Stomach smooth muscle (tissue), 2 donors: ENCODE measurements around the gene ATL2.
A peak's percentile ranks its signal among the peaks of the same experiment; 100 is the strongest.

ENCODE experiments used
- H3K27ac ChIP-seq: one replicate; pipeline ENCODE4 v1.7.0; 2013; ENCODE audit warnings: mild to moderate bottlenecking, low read length, inconsistent platforms
- H3K27me3 ChIP-seq, 2 donors: one replicate each; pipeline ENCODE4 v1.7.0; 2013; ENCODE audit warnings: low read length in 2 of 2; ENCODE audit not compliant: insufficient read depth in 2 of 2, control insufficient read depth in 1 of 2
- H3K36me3 ChIP-seq, 2 donors: one replicate each; pipeline ENCODE4 v1.7.0; 2013; ENCODE audit warnings: low read length in 2 of 2; ENCODE audit not compliant: control insufficient read depth in 2 of 2, insufficient read depth in 2 of 2
- H3K4me1 ChIP-seq: one replicate; pipeline ENCODE4 v1.7.0; 2013; ENCODE audit warnings: low read length; ENCODE audit not compliant: control insufficient read depth, insufficient read depth
- H3K4me3 ChIP-seq, 2 donors: one replicate each; pipeline ENCODE4 v1.7.0; 2013; ENCODE audit warnings: low read length in 2 of 2
- H3K9ac ChIP-seq, 2 donors: one replicate each; pipeline ENCODE4 v1.7.0; 2013; ENCODE audit warnings: low read length in 2 of 2, mild to moderate bottlenecking in 1 of 2
- H3K9me3 ChIP-seq, 2 donors: one replicate each; pipeline ENCODE4 v1.7.0; 2013; ENCODE audit warnings: low read length in 2 of 2; ENCODE audit not compliant: control insufficient read depth in 2 of 2
- donor health status: healthy.
- donor health status: Pancreatic carcinoma.

The ATL2 gene

DNA sequence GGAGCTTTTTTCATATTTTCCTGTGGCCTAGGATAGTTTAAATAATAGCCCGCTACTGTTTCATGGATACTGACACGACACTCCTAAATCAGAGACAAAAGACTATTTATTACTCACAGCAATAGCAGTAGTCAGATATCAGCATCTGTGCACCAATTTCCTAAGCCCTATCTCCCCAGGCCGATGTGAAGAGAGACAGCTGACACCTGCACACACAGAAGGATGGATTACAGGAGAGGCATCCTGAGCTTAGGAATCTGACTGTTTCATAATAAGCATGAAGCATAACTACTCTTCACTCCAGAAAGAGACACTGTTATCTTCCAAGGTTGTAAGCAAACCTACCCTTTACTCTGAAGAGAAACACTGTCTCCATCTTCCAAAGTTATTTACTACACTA, 105.4 kb downstream of the ATL2 start:
- Histone ChIP-seq H3K36me3 (no peaks in the 10 kb centered on the region), H3K27ac (no peak overlapping the region), H3K9me3 (no peaks in the 10 kb centered on the region), H3K4me3 (no peak overlapping the region), H3K27me3 (no peaks in the 10 kb centered on the region), H3K4me1 (no peaks in the 10 kb centered on the region), H3K9ac (no peak overlapping the region)

DNA sequence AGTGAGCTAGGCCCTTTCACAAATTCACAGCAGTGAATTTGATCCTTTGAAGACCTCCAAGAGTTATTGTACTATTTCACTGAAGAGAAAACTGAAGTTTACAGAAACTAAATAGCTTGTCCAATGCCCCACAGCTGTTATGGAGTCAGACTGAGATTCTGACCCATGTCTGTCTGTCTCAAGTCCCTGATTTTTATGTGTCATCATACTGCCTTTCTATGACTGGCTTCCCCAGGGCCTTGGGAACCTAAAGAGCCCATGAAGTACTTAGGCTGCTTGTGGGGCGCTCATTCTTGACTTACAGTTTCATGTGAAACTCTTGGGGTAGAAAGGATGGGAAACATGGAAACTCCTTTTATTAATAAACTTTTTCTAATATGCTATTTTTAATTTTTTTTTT, 107.7 kb downstream of the ATL2 start:
- Histone ChIP-seq H3K36me3 (no peaks in the 10 kb centered on the region), H3K27ac (no peak overlapping the region), H3K9me3 (no peaks in the 10 kb centered on the region), H3K27me3 (no peaks in the 10 kb centered on the region), H3K9ac (no peak overlapping the region), H3K4me3 (no peak overlapping the region), H3K4me1 (no peaks in the 10 kb centered on the region)

DNA sequence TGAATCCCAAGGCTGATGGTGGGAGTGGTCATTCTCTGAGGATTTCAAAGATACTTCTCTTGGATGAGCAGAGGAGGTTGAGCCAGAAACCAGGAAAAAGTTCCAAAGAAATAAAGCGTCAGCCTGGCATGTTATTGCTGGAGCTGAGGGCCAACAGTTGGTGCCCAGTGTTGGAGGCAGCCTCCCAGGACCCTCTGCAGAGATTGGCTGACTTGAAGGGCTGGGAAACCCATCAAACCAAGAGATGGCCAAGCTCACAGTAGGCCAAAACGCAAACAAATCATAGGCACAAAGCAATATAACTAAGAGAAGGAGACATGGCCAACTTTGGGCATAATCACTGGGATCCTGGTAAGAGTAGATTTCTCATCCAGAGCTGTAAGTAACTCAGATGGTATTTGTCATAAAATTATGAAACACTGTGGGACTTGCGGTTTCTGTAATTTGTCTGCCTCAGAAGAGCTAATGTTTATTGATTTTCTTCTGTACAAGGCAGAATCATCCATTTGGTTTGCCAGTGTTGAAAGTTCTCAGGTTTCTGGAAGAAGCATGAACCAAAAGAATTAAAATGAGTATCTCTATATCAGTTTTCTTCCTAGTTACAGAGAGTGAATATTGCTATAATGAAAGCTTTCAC, 108.3 kb downstream of the ATL2 start:
- H3K36me3 ChIP-seq = no peaks in the 10 kb centered on the region
- no peak overlapping the region for H3K27ac ChIP-seq
- H3K9ac ChIP-seq = no peak overlapping the region
- no peaks in the 10 kb centered on the region for H3K9me3 ChIP-seq
- no peaks in the 10 kb centered on the region for H3K4me1 ChIP-seq
- H3K4me3 ChIP-seq = no peak overlapping the region
- no peaks in the 10 kb centered on the region for H3K27me3 ChIP-seq

DNA sequence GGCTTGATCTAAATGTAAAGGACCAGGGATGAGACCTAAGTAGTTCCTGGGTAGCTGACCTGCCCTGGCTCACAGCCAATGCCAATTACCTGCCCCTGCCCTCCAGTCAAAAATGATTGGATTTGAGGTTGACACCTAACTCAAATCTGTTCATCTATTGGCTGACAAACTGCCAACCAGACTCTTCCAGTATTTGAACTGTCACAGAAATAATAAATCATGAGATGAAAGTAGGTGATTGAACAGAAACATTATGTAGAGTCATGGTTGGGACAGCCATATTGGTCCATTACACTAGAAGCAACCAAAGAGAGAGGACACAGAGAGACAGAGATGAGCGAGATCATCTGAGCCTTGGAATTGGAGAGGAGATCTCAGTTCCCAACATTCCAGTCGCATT, 109.1 kb downstream of the ATL2 start:
- H3K9ac ChIP-seq = no peak overlapping the region
- H3K4me3 ChIP-seq = no peak overlapping the region
- H3K9me3 ChIP-seq = no peaks in the 10 kb centered on the region
- no peaks in the 10 kb centered on the region for H3K27me3 ChIP-seq
- H3K4me1 ChIP-seq = no peaks in the 10 kb centered on the region
- H3K27ac ChIP-seq = no peak overlapping the region
- H3K36me3 ChIP-seq = no peaks in the 10 kb centered on the region

DNA sequence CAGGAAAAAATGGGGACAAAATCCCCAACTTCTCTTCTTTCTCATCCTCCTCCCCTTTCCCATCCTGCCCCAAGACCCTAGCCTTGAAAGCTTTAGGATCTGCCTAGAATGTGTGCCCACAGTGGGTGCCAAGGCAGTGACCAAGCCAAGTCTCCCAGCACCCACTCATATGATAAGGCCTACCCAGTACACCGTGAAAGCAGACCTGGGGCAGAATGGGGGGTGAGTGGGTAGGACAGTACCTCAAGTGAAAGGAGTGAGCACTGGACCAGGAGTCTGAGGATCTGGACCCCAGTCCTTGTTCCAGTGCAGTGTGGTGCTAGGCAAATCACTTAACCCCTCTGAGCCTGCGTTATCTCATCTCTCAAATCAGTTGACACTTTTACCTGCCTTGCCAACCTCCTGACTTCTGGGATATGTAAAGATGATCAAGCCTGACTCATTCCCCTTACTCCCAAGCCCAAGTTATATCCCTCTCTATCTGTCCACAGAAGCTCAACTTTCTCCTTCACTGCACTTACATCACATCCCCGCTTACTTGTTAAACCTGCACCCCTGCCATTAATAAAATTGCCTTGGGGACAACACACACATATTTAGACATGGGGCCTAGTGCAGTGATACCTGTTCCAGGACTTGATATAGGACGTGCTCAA, 109.7 kb downstream of the ATL2 start:
- H3K4me1 ChIP-seq = no peaks in the 10 kb centered on the region
- no peaks in the 10 kb centered on the region for H3K36me3 ChIP-seq
- H3K4me3 ChIP-seq = no peak overlapping the region
- H3K9ac ChIP-seq = no peak overlapping the region
- H3K27me3 ChIP-seq = no peaks in the 10 kb centered on the region
- no peak overlapping the region for H3K27ac ChIP-seq
- no peaks in the 10 kb centered on the region for H3K9me3 ChIP-seq

DNA sequence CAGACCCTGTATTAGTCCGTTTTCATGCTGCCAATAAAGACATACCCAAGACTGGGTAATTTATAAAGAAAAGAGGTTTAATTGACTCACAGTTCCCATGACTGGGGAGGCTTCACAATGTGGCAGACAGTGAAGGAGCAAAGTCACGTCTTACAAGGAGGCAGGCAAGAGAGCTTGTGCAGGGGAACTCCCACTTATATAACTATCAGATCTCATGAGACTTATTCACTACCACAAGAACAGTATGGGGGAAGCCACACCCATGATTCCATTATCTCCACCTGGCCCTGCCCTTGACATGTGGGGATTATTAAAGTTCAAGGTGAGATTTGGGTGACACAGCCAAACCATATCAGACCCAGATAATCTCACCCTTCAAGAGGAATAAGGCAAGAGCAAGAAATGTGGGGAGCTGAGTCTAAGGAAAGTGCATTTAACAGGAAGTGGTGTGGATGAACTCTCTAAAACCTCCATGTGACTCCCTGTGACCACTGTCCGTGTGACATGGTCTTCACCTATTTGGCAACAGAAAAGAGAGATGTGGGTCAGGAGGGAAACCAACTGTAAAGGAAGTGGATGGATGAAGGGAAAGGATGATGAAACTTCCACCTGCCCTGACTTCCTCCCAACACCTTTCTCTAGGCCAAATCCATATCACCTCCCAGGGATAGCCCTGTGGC, 110.6 kb downstream of the ATL2 start:
- Histone ChIP-seq H3K4me3 (no peak overlapping the region), H3K4me1 (no peaks in the 10 kb centered on the region), H3K36me3 (no peaks in the 10 kb centered on the region), H3K27me3 (no peaks in the 10 kb centered on the region), H3K9ac (no peak overlapping the region), H3K27ac (no peak overlapping the region), H3K9me3 (no peaks in the 10 kb centered on the region)

DNA sequence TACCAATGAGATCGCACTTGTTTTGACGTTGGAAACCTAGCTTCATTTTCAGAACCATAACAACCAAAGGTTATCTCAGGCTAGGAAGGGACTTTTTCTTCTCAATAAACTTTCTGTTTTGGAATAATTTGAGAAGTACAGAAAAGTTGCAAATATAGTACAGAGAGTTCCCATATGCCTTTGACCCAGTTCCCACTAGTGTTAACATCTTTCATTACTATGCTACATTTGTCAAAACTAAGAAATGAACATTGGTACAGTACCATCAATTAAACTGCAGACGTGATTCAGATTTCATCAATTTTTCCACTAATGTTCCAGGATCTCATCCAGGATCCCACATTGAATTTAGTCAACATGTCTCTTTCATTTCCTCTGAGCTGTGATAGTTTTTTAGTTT, 111.6 kb downstream of the ATL2 start:
- no peaks in the 10 kb centered on the region for H3K4me1 ChIP-seq
- no peaks in the 10 kb centered on the region for H3K36me3 ChIP-seq
- no peaks in the 10 kb centered on the region for H3K27me3 ChIP-seq
- peak overlapping the region; percentile 37 for H3K27ac ChIP-seq
- H3K9ac ChIP-seq = no peak overlapping the region
- no peaks in the 10 kb centered on the region for H3K9me3 ChIP-seq
- H3K4me3 ChIP-seq = no peak overlapping the region

DNA sequence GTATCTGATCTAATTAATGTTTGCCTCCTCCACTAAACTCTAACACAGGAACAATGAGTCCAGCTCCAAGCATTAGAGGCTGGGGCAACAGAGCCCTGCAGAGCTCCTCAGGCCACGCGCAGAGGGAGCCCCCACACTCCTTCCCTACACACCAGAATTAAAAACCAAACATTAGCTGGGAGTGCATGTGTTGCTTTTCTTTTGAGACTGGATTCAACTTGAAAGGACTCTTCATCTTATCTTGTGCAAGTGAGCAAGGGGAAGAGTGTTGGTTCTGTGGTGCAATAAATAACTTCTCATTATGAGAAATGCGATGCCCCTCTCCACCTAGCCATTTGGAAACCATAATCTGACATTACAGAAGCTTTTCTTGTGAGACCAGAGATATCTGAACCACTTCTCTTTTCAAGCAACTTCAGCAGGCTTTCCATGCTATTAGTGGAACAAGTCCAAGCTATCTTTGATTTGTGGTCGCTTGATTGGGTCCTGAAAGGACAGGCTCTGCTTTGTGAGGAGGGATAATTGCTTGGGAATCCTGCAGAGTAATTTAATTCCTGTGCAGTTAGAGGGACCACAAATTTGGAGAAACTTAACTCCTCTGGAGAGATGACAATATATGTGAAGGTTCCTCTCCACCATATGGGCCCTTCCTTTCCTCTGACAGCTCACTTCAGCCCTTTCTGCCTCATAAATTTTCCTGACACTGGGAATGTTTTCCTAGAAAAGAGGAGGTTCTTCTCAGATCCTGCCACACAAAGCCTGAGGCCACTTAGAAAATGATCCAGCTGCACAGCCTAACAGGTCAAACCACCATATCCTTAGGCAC, 112.5 kb downstream of the ATL2 start:
- H3K9me3 ChIP-seq = no peaks in the 10 kb centered on the region
- no peaks in the 10 kb centered on the region for H3K27me3 ChIP-seq
- no peak overlapping the region for H3K4me3 ChIP-seq
- peak overlapping the region; percentile 37 for H3K27ac ChIP-seq
- H3K9ac ChIP-seq = no peak overlapping the region
- H3K4me1 ChIP-seq = no peaks in the 10 kb centered on the region
- H3K36me3 ChIP-seq = no peaks in the 10 kb centered on the region

DNA sequence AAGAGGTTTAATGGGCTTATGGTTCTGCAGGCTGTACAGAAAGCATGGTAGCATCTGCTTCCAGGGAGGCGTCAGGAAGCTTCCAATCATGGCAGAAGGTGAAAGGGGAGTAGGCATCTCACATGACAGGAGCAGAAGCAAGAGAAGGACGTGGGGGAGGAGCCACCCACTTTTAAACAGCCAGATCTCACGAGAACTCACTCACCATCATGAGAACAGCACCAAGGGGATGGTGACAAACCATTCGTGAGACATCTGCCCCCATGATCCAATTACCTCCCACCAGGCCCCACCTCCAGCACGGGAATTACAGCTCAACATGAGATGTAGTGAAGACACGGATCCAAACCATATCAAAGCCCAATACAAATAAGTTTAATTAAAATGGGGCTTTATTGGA, 113.8 kb downstream of the ATL2 start:
- no peaks in the 10 kb centered on the region for H3K4me1 ChIP-seq
- no peaks in the 10 kb centered on the region for H3K36me3 ChIP-seq
- no peaks in the 10 kb centered on the region for H3K27me3 ChIP-seq
- no peak overlapping the region for H3K4me3 ChIP-seq
- H3K9me3 ChIP-seq = no peaks in the 10 kb centered on the region
- no peak overlapping the region for H3K9ac ChIP-seq
- H3K27ac ChIP-seq = no peak overlapping the region

DNA sequence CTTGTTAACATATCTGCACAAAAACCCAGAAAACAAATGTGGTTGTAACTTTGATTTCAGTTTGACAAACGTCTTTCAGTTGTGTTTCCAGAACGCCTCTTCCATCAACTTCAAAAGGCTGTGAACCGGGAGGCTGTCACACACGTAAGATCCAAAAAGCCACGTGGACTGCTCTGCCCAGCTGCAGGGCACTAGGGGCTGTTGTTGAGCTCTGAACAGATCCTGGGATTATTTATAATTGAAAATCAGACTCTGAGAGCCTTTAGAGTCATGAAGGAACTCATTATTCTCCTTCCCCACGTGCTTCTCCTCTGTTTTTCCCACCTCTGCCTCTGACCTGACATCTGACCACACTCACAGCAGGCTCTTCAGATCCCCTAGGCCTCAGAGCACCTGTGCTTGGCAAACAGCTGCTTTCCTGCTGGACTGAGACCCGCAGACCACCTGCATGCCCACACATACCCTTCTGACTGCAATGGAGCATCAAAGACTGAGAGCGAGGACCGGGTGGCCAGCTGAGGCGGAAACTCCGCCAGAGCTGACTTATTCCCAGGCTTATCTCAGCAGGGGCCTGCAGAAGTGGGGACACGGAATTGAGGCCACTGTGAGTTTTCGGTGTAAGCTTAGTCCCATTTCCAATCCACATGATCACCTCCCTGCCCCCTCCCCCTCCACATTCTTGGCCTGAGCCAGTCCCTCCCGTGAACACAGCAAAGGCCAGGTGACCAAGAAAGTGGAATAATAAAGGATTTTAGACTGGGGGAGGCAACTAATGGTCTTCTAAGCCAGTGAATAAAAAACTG, 114.8 kb downstream of the ATL2 start:
- H3K9ac ChIP-seq = no peak overlapping the region
- no peaks in the 10 kb centered on the region for H3K9me3 ChIP-seq
- H3K4me3 ChIP-seq = no peak overlapping the region
- no peaks in the 10 kb centered on the region for H3K27me3 ChIP-seq
- H3K4me1 ChIP-seq = no peaks in the 10 kb centered on the region
- no peak overlapping the region for H3K27ac ChIP-seq
- H3K36me3 ChIP-seq = no peaks in the 10 kb centered on the region
